GM19372 (cell line): ENCODE results near the gene GEMIN5.

Source experiments
- ATAC-seq: cut with Tn5 transposase; IDR thresholded peaks from one replicate; pipeline ENCODE4 v1.9.1; 2021; ENCODE audit warnings: mild to moderate bottlenecking, low read depth, moderate library complexity; ENCODE audit not compliant: unreplicated experiment

The GEMIN5 gene

DNA sequence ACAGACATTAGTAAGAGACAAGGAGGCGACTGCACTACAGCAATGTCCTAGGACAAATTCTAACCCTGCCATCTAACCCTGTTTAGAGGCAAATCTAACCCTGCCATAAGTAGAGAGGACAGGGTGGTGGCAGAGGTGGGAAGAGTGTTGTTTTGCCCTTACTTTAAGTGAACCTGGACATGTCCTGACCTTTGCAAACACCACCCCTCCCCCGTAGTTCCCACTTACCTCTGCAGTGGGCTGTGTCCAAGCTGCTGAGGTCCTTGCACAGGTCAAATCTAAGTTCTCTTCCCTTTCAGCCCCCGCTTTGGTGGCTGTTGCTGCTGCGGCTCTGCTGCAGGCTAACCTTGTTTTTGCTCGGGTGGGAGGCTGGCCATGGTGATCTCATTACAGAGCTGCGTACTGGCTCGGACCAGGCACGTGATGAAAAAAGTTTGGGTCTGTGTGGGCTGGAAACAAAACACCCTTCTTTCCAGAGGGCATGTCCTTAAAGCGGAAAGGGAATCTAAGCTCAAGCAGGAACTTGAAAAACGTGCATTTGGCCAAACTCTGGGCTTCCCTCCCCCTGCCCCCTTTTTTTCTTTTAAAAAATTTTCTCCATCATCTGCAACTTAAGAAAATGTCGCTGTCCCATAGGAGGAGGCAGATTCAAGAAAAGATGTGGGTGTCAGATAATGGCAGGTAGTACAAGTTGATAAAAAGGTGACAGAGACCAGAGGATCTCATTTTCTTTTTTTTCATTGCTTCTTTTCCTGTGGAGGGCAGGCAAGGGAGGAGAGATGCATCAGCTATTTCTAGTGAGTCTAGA, 87.6 kb downstream of the GEMIN5 start, which contains the start of gene FAXDC2:
TSS of gene FAXDC2 (minus strand) at position 349 of the 808 bp plus-strand sequence. CDS start 12,425 bp downstream, outside the sequence.
- ATAC-seq = no peak

GRCh38 chr5:154849791-154850201, 88.2 kb downstream of the GEMIN5 start:
- ATAC-seq = no peak

GRCh38 chr5:154849264-154849785, 88.7 kb downstream of the GEMIN5 start:
- no peak for ATAC-seq

DNA sequence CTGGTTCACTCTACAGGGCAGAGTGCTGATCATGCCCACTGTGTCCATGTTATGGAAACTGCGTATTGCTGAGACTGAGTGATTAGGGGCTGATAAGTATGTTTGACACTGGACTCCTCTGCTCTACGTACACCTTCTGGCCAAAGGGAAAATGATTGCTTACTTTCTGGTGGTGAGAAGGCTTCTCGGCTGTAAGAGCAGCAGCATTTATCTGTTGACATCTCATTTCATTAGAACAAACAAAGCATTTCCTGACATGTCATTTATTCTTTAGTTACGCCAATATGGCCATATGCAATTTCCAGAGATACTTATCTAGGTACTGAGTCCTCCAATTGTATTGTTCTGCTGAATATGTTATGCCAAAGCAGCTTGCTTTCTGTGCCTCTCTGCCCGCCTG, 93.2 kb downstream of the GEMIN5 start:
- ATAC-seq = no peak

- ATAC-seq = no peak
Measured at GRCh38 chr5:154842689-154843530, 95.1 kb downstream of the GEMIN5 start.

- no peak for ATAC-seq
Measured at GRCh38 chr5:154841273-154841661, 96.7 kb downstream of the GEMIN5 start.

DNA sequence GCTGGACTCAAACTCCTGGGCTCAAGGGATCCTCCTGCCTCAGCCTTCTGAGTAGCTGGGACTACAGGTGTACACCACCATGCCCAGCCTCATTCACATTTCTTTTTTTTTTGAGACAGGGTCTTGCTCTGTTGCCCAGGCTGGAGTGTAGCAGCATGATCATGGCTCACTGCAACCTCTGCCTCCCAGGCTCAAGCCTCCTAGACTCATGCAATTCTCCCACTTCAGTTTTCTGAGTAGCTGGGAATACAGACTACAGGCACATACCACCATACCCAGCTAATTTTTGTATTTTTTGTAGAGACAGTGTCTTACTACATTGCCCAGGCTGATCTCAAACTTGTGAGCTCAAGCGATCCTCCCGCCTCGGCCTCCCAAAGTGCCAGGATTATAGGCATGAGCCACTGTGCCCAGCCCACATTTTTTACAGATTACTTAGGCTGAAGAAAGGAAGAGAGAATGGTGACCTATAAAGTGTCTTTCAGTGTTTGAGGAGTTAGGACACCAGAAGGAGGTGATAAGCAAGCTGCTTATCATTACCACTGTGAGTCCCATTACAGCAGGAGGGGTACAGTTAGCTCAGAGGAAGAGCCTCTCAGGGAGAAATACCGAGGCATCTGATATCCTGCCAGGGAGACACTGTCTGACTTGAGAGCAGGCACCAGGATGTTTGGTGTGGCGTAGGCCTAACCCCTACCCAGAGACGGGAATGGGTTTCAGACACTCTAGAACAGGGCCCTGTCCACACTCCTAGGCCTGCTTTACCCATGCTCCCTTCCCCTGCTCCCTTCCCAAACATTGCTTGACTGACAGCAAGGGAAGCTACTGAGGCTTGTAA, 97.4 kb downstream of the GEMIN5 start:
- no peak for ATAC-seq
